Measurements from ENCODE around the gene MAP3K5. TPM values are rescaled to one million over a fixed set of nuclear protein-coding genes. Genes with fewer than 3 reads are reported as not detected.

MAP3K5 gene
- total and polyA plus RNA-seq, 9 of the 15 experiments (the other 6 are each of a cell fraction or from before 2014, with no cell fraction given), result 2.2 to 13.0 (median 9.9) TPM

- TF ChIP-seq CTCFL (IDR thresholded peaks at IDR 0.05; ENCODE audit: borderline replicate concordance, insufficient read depth, low read depth, low read length, poor library complexity, severe bottlenecking), result no peak
Measured at GRCh38 chr6:136676075-136676474, 116.2 kb downstream of the MAP3K5 start (continued).

GRCh38 chr6:136673571-136673970 lies 118.7 kb downstream of the MAP3K5 start:
- Histone ChIP-seq H4K20me1 (replicated peaks; ENCODE audit: control insufficient read depth, insufficient read depth, low read length) (no peaks in the 10 kb centered on the region), H3K9me1 (ENCODE audit: control insufficient read depth, insufficient read depth, low read length) (no peaks in the 10 kb centered on the region), H3K9ac (ENCODE audit: insufficient read depth in 1 of 2, low read depth in 2 of 2, low read length in 2 of 2) (no peak overlapping the region), H3K4me2 (ENCODE audit: insufficient read depth, low read length) (no peak overlapping the region), H3K27me3 (ENCODE audit: control insufficient read depth in 2 of 2, insufficient read depth in 2 of 2, low read length in 2 of 2) (no peaks in the 10 kb centered on the region), H3K4me1 (replicated peaks in 1 of 2; ENCODE audit: control insufficient read depth in 2 of 2, insufficient read depth in 2 of 2, low read length in 2 of 2) (peaks cover 0 to 19% of the 10 kb centered on the region in 2 experiments; a peak in 3 of 5 replicates), H3K27ac (ENCODE audit: extremely low read depth, low read depth, low read length) (no peak overlapping the region), H3K36me3 (ENCODE audit: control insufficient read depth, insufficient read depth, low read length) (no peaks in the 10 kb centered on the region; the same call in 2 of the 3 replicates), H3K4me3 (no peak overlapping the region), H2AFZ (ENCODE audit: low read depth, low read length) (no peak overlapping the region), H3K79me2 (ENCODE audit: control insufficient read depth, insufficient read depth, low read length) (no peaks in the 10 kb centered on the region), H3K9me3 (replicated peaks; ENCODE audit: control insufficient read depth, insufficient read depth, low read depth, low read length) (no peaks in the 10 kb centered on the region)
- ChIA-PET CTCF (ENCODE audit: low intra/inter-chr PET ratio) (no interaction called here), POLR2A (no interaction called here)
- no TSS peak for BruUV-seq (replicated peaks)
- in situ Hi-C loops (cut with MboI), result no loop called here
- DNase-seq (ENCODE audit: extremely low read depth in 1 of 4, low spot score in 3 of 4), result no peak
- no peak for ATAC-seq
- intact Hi-C loops (cut with micrococcal nuclease), result no loop called here
- FAIRE-seq, result no peak
- TF ChIP-seq REST (IDR thresholded peaks at IDR 0.05; ENCODE audit: borderline replicate concordance) (no peak), REST (CRISPR knock-in tag; IDR thresholded peaks at IDR 0.05; ENCODE audit: low read depth) (no peak), PKNOX1 (IDR thresholded peaks at IDR 0.05) (no peak), SMAD2 (IDR thresholded peaks at IDR 0.05; ENCODE audit: low read depth, low read length) (no peak), ARID1B (IDR thresholded peaks at IDR 0.05) (no peak), ZNF232 (CRISPR knock-in tag; IDR thresholded peaks at IDR 0.05) (no peak)
